Activated CD4-positive, alpha-beta T cell treated with anti-CD3 and anti-CD28 coated beads, Interleukin-2, Interleukin-4, amounts not matched to agents 100 ng/mL and 50 ng/mL, durations not matched to agents 16 hours and 8 hours (primary cell): ENCODE measurements around the gene FBN1.

Experiments used
- DNase-seq: peaks from one replicate; pipeline ENCODE4 v3.0.0-alpha.2; 2020; ENCODE audit warnings: low spot score

Gene FBN1

DNA sequence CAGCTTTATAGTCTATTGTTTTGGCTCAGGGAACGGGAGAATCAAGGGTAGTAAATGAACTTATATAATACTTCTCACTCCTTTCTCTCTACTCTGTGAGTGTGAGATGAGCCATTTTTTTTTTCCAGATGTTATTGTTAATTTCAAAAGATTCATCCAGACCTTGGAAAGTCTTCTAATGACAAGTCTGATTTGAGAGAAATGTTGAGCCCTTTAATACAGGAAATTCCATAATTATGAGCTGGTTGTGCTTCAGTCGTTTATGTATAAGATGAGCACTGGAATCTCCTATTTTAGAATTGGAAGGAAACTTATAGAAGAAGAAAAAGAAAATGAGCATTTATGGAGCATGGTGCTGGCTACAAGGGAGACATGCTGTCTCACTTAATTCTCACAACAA is 92.0 kb downstream of the FBN1 start:
- no peak for DNase-seq

DNA sequence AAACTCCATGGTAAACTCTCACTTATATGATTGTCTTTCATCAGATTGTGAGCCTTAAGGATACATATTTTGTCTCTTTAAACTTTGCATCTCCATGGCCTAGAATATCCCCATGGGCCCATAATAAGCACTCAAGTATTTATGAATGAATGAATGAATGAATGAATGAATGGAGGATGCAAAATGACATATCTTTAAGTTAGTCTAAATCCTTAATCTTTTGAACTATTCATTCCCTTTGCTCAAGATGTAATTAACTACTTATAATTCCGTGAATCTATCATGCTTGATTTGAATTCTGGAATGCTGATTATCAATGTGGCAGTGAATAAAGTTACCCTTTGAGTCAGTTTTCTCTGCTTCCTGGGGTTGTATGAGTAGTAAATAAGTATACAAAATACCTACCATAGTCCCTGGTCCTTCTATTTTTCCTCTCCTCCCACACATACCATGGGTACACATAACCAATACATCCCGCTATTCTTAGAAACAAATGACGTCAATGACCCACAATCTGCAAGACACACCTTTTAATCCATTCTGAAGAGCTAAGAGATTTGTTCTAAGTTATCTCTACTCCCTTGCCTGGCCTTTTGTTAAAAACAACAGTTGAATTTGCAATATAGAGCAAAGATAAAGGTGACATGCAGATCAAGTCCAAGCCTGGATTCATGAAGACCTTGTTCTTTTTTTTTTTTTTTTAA is 94.5 kb downstream of the FBN1 start:
- DNase-seq, result no peak

DNA sequence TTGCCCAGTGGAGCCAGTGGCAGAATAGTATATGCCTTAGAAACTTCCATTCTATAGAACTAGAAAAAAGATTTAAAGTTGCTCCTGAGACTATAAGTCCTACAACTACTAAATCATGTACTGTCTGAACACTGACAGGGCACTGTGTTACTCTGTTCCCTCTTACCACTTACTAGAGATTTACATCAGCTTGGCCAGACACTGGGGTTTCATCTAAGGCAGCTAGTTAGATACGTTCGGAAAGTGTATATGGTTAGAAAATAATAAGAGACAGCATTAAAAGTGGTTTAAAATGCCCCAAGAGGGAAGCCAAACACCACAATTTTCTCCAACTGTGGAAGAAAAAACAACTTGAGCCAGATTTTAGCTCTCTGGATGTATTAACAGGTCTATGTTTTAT is 97.1 kb downstream of the FBN1 start:
- DNase-seq, result no peak

DNA sequence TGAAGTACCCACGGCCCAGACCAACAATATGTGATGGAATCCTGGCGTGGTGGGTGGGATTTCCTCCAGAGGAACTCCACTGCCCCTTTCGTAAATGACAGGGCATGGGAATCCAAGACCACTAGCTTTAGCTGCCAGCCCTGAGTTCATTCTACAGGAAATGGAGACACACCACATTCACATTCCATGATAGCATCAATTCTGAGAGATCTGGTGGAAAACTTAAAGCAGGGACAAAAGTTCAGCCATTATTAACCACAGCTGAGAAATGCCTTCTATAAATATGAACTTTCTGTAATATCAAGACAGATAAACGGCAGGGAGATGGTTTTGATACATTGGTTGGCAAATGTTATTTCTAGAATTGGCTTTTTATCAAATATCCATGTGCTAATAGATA is 98.2 kb downstream of the FBN1 start:
- DNase-seq, result no peak

DNA sequence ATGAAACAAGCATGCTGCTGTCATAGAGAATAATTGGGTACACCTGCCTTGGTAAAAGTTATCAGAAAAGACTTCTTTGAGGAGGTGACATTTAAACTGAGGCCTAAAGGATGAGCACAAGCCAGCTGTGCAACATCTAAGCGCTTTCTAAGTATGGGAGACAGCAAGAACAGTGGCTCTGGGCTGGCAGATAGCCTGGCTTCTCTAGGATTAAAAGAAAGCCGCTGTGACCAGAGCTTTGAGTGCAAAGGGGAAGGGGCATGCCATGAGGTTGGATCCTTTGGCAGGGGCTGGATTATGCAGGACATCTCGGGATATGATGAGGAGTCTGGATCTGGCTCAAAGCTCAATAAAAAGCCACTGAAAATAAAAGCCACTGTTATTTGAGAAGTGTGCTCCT is 99.2 kb downstream of the FBN1 start:
- no peak for DNase-seq

DNA sequence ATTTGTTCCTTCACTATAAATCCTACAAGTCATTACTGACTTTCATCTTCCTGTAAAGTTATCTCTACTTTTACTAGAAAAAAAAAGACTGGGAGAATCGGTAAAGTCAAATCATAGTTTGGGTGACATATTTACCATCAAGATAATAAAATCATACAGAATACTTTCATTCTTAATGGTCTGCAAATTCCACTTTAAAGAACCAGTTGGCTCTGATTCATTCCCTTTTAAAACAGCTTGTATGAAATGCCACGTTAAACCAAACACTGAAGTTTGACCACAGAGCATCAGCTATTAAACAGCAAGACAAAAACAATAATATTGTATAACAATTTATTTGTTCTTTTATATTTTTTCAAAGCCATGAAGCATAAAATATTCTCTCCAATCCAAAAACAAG is 100.7 kb downstream of the FBN1 start:
- DNase-seq, result no peak

DNA sequence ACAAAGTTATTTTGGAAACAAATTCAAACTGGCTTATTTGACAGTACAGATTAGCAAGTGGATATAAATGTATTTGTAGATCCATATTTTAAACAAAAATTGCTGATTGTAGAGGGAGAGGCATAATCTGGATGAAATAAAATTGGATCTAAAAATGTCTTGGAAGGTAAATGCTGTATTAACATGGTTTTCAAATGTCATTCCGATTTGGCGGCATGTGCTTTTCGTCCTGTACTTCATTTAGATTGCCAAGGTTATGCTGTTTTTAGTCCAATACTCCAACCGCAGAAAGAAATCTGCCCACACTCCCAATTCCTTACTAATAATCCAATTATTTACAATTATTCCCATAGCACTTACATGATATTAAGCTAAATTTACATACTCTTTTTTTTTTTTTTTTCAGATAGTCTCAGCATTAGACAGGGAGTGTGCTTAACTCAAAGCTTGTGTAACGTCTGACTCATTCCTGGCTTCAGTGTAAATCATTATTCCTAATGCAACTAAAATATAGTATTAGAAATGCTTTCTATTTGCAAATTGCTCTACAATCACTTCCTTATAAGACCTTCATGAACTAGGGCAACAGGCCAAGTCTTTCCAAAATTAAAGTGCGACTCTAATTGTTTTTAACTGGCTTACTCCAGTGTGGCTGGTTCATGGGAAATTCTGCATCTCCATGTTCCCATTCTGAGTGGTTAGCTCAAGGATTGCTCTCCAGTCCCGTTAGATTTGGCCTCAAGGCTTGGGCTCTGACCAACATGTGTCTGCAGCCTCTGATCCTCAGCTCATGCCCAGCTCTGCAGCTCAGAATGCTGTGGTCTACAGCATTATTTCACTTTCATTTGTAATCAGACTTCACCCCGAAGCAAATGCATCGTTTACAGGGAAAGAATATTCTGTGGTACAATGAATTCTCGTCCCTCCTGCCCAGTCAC is 103.9 kb downstream of the FBN1 start:
- no peak for DNase-seq

DNA sequence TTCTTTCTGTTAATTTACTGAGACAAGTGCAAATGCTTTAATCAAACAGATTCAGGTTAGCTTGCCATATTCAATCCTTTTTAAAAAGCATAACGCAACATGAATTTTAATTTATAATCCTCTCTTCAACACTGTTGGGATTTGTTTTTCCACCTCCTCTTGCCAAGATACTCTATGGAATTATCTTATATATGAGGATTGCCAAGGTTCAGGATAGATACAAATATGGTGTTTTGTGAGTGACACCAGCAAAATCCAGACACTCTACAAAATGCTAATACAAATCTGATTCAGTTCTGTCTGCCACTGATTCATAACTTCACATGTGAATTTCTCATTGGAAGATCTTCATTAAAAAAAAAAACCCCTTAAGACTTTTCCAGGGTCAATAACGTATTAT is 104.8 kb downstream of the FBN1 start:
- DNase-seq, result no peak

DNA sequence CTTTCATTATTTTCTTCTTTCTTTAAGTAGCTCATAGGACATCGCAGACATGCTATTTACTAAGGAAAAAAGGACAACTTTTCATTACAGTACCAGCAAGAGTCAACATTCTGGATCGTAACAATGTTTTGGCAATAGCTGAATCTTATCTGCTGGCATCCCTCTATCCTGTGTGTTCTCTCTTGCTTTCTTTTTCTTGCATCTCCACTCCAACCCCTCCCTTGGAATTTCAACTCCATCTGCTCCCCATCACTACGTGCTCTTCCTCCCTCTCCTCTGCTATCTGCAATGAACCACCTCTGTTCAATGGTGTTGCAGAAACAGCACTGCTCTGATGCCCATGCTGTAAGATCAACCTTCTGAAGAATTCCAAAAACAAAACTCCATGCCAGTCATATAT is 106.6 kb downstream of the FBN1 start:
- DNase-seq, result no peak

DNA sequence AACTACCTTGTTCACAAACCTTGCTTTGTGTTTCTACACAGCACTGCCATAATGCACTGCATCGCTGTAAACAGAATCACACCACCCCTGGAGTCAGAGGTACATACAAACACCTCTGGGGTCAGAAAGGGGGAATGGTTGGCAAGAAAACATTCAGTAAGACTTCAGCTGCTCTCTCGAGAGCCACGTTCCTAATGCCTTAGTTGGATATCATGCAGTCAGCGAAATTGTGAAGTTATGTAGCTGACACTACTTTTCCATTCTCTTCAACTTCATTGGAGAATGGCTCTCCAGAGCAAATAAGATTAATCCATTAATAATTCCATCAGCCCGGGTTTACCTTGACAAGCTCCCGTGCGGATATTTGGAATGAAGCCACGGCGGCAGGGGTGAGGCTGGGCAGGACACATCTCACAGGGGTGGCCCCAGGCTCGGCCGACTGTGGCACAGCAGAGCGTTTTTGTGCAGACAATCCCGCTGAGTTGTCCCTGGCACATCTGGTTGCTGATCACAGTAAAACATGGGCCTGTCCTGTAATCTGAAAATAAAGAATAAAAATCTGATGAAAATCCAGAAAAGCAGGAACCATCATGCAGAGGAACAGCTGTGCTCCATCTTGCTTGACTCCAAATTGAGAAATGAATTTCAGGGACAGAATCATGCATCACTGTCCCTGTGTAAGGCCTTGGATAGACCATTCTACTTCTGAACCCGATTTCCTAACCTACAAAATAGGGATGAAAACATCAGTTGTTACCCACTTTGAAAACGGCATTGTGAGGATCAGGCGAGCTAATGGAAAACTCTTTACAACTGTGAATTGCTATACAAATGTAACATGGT is 108.0 kb downstream of the FBN1 start:
- DNase-seq, result no peak

DNA sequence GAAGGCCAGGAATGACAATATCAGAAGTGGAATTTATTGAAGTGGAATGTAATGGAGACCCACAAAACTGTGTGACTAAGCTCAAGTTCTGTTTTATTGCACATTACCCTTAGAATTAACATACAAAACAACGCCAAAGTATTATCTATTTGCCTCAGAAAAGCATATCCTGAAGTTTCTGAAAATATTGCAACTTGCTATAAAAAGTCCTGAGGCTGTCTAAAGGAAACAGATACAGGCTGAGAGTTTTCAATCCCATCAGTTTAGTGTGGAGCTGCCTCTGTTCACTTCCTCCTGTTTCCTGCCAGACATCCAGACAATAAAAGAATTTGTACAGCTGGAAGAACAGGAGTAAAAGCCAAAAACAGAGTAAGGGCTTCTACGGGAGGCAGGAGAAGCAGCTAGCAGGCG is 108.8 kb downstream of the FBN1 start:
- DNase-seq, result no peak

DNA sequence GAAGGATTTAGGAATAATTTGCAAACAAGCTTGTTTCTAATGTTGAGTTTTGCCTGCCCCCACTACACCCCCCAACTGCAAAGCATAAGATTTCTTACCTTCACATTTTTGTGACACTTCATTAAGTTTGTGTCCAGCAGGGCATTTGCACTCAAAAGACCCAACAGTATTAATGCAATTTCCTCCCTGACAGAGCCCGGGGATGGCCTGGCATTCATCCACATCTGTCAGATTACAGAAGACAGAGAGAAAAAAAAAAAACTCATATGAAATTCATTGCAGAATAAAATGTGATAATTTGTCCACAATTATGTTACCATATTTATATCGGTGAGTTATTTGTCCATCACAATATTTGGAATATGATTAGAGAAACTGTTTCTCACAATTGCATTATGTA is 111.5 kb downstream of the FBN1 start:
- DNase-seq, result no peak

DNA sequence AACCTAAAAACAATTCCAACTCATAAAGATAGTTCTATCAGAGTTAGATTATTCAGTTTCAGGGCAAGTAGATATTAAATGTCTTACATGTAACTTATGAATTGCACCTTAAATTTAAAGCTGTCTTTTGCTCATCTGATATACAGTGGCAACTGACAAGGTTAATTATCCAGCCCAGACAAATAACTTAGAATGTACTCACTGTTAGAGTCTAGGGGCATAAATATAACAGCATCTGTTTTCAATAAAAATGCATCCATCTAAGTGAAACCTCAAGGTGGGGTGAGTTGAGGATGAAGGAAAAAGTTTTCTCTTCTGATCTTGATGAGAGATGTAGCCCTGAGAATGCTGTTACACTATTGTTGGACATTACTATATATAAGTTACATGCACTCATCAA is 112.6 kb downstream of the FBN1 start:
- no peak for DNase-seq

DNA sequence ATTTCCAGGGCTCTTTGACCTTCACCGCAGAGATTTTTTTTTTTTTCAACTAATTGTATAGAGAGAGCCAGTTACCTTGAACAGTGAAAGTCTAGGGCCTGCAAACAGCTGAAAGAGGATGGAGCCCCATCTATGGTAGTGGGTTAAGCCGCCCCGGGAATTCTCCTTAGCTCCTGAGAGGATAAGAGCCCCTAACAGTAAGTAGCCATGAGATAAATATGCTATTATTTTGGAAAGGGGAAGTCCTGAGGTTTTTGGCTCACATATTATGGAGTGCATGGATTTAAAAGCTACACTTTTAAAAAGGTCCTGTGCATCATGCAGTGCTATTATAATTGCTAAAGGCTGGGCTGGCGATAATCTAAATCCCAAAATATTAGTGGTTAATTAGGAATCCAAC is 115.0 kb downstream of the FBN1 start:
- no peak for DNase-seq

DNA sequence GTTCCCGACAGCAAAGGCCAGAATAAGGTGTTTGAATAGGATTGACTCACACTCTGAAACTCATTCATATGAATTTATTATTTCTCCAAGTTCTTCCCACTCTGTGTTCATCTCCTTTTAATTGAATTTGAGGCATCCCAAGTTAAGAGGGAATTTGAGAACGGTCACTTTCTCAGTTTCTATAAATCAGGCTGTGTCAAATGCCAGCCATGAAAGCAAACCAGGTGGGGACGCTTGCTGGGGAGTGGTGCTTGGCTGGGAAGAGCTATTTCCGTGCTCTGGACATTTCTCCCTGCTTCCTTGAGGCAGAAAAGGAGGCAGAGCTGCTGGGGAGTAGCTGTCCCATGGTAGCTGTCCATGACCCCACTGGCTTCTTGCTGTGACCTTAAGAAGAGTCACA is 116.6 kb downstream of the FBN1 start:
- DNase-seq, result no peak

DNA sequence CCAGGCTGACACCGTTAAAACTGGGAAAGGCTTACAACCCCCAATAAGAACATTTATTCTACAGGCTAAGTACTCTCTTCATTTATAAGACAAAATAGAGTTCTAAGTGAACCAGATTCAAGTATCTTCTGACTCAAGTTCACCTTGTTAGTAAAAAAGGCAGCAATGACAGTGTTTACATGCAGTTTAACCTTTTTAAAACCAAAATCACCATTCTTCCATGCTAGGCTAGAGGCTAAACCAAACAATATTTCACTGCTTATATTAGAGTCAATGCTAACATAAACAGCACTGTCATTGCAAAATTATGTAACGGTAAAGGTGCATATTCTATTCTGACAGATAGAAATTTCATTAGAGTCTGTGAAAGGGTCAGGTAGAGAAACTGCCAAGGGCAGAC is 118.0 kb downstream of the FBN1 start:
- DNase-seq, result no peak

DNA sequence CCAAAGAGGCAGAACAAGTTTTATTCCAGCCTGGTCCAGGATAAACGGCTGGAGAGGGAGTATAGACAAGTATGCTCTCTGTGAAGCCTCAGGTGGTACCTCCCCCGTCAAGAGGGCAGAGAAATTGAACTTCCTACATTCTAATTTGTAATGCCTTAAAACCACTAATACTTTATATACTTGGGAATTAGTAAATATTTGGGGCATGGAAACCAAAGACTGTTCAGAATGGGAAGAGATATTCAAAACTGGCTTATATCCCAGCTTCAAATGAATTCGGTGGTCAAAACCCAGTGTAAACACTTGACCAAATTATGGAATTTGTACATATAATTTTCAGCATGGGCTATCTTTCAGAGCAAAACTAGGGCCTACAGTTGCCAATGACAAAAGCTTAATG is 122.6 kb downstream of the FBN1 start:
- no peak for DNase-seq

DNA sequence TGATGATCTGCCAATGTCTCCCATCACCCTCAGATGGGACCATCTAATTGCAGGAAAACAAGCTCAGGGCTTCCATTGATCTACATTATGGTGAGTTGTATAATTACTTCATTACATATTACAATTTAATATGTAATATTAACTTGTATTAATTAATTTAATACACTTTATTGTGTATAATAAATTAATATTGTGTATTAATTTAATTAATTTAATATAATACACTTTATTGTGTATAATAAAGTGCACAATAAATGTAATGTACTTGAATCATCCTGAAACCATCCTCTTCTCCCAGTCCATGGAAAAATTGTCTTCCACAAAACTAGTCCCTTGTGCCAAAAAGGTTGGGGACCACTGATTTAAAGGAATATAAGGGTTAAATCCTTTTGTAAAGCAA is 123.4 kb downstream of the FBN1 start:
- DNase-seq, result no peak

DNA sequence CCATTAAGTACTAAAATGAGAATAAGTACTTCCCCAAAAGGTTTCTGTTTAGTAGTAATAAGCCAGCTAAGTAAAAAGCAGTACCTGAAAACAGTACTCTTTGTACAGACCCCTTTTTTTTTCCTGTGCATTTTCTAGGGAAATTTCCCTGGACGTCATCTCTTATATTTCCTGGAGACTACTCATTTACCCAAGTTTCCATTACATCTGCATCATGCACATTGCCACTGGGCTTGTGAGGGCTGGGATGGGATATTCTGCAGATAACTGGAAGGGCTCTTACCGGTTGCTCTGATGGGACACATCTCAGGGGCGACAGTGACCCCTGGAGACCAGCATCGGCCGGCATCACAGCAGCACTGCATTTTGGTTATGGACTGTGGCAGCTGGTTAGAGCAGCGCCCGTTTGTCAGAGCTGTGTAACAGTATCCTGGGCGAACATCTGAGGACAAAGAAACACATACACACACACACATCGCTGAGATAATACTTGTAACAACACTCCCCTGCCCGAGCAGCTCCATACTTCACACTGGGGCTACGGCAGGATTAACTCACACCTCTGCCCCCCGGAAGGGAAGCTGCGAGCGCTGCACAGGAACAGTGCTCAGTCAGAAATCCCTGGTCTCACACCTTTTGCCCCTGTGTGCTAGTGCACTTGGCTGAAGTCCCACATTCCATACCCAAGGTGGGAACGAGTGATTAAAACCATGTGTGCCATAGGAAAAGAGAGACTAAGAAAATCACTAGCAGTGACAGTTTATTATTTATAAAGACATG is 124.9 kb downstream of the FBN1 start:
- no peak for DNase-seq

DNA sequence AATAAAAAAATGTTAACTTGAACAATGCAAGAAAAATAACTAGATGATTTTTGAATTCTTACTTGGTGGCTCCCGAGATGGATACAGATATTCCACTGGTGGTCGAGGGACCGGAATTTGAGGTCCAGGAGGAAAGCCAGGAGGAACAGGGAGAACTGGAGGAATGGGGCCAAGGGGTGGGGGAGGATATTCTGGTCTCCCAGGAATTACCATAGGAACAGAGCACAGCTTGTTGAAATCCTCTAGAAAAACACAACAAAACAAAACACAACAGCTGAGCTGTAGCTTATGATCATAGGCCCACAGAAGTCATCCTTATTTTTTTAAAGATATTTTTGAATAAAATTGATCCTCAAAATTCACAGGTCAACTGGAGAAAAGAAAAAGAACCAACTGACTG is 129.4 kb downstream of the FBN1 start:
- no peak for DNase-seq

DNA sequence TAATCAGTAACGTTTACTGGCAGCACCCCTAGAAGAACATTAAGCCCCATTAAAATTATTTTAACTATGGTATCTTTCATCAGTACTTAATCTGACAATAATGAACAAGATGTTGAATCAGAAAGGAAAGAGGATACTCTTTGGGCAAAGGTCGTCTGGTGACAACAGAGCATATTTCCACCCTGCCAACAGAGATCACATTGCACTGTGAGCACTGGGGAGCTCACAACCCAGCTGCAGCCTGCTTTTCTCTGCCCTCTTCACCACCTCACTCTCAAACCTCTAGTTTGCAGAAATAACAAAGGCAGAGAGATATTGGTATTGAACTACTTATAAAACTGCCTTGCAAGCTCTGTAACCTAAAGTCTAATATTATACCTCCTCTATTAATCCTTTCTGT is 130.0 kb downstream of the FBN1 start:
- no peak for DNase-seq
